ENCODE measurements around the gene HSD17B1.
"Not testable (repeated sequence)": the region's sequence is repeated elsewhere in the genome, so short reads cannot be mapped to it uniquely, and the experiment has no call there.

HSD17B1 gene

DNA sequence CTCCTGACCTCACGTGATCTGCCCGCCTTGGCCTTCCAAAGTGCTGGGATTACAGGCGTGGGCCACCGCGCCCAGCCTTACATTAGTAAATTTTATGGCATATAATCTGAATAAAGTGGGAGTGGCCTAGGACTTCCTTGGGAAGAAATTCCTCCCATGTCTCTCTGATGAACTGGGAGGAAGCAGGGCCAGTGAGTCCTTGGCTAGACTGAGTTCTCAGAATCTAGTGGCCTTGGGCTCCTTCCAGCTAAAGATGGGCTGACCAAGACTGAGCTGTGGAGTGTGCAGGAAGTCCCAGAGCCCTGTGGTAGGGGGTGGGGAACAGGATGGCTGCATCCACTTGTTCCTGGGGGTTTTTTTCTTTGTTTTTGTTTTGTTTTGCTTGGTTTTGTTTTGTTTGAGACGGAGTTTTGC lies 26.7 kb upstream of the HSD17B1 start:
- DNase-seq, result no peak

GRCh38 chr17:42527932-42528331 lies 24.8 kb upstream of the HSD17B1 start:
- peak; percentile 50 for DNase-seq

- no peak for DNase-seq
Observed at GRCh38 chr17:42529061-42529460, 23.7 kb upstream of the HSD17B1 start.

- DNase-seq, result no peak
Observed at GRCh38 chr17:42530952-42531454, 21.7 kb upstream of the HSD17B1 start.

DNA sequence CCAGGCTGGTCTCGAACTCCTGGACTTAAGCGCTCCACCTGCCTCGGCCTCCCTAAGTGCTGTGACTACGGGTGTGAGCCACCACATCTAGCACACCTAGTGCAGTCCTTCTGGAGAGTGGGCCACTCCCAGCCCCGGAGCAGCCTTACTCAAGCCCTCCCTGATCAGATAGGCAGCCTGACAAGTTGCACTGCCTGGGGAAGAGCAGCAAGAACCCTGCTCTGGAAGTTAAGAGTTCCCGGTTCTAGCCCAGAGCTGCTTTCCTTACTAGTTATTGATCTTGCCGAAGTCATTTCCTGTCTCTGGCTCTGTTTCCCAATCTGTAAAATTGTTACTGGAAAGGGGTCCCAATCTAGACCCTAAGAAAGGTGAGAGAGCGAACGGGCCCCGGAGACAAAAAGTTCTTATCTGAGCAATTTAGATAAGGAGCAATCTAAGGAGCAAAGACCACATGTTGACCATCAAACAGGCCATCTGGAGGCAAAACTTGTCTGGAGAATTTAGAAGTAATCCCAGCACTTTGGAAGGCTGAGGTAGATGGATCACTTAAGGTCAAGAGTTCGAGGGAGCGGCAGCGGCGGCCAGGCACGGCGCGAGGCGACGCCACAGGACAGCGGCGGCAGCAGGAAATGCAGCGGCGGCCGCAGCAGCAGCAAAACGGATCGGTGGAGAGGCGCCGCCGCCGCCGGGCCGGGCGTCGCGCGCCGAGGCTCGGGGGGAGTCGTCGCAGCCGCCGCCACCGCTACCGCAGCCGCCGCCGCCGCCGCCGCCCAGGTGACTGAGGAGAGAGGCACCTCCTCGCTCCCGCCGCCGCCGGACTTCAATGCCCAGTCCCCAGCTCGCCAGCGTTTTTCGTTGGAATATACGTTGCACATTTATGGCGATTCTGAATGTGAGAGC lies 21.0 kb upstream of the HSD17B1 start:
- DNase-seq, result peak; percentile 71

GRCh38 chr17:42535155-42536047 lies 17.3 kb upstream of the HSD17B1 start:
- DNase-seq, result no peak

GRCh38 chr17:42536048-42536371 lies 16.7 kb upstream of the HSD17B1 start, which contains the start of gene NAGLU:
NAGLU (plus strand) TSS chr17:42536241; CDS start chr17:42536273, 32 bp downstream.
- DNase-seq, result peak; percentile 93

DNA sequence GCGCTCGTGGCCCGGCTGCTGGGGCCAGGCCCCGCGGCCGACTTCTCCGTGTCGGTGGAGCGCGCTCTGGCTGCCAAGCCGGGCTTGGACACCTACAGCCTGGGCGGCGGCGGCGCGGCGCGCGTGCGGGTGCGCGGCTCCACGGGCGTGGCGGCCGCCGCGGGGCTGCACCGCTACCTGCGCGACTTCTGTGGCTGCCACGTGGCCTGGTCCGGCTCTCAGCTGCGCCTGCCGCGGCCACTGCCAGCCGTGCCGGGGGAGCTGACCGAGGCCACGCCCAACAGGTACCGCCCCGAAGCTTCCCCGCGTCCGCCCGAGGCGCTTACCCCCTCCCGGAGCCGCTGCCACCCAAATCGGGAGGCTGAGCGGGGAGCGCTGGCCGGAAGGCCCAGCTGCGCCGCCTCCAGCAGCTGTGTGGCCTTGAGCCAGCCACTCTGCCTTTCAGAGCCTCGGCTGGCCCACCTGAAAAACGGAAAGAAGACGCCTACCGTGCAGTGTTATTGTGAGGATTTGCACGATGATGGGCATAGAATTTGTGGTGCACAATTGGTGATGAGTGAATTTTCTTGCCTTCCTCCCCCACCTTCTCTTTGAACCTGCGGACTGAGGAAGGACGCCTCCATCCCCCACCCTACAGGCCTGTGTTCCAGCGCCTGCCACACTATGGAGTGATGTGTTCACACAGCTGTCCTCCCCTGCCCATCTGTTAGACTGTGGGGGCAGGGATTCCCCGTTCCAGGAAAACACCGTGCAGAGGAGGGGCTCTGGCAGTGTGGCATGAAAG lies 16.2 kb upstream of the HSD17B1 start:
- DNase-seq, result peak; percentile 84

- no peak for DNase-seq
Observed at GRCh38 chr17:42537156-42537805, 15.4 kb upstream of the HSD17B1 start.

GRCh38 chr17:42537826-42538451 lies 14.8 kb upstream of the HSD17B1 start:
- no peak for DNase-seq

DNA sequence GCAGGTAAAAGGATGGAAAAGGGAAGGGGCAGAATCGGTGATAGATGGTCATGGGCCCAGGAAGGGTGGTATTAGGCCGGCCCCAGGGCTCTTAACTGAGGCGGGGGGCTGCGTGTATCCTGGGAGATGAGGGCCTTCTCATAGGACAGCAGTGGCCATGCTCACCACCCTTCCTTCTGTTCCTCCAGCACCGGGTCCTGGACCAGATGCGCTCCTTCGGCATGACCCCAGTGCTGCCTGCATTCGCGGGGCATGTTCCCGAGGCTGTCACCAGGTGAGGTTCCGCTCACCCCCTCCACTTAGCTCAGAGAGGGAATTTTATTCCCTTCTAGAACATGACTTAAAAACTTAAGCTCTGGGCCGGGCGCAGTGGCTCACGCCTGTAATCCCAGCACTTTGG lies 14.2 kb upstream of the HSD17B1 start:
- no peak for DNase-seq

GRCh38 chr17:42540558-42540957 lies 12.2 kb upstream of the HSD17B1 start:
- not testable (repeated sequence) for DNase-seq

DNA sequence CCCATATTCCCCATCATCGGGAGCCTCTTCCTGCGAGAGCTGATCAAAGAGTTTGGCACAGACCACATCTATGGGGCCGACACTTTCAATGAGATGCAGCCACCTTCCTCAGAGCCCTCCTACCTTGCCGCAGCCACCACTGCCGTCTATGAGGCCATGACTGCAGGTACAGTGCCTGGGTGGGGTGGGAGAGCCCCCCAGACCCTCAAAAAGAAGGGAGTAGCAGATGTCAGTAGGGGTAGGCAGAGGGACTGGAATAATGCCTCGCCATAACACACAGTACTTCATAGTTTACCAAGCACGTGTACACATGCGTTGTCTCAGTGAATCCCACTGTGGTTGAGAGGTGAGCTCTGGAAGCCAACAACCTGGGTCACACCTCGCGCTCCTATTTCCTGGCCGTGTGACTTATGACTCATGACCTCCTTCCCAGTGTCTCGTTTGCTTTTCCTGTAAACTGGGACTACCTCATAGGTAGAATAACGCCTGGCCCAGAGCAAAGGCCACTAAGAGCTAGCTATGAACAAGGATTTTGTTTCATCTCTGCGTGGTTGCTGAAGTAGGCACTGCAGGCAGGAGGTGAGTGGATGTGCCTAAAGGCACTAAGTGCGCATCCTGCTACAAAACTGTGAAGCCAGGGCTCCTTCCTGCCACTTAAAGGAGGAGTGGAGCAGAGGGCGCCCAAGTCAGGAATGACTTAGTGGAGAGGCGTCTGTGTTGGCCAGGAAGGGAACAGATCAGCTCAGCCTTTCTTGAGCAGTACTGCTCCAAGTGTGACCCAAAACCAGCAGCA lies 11.5 kb upstream of the HSD17B1 start:
- DNase-seq, result no peak

DNA sequence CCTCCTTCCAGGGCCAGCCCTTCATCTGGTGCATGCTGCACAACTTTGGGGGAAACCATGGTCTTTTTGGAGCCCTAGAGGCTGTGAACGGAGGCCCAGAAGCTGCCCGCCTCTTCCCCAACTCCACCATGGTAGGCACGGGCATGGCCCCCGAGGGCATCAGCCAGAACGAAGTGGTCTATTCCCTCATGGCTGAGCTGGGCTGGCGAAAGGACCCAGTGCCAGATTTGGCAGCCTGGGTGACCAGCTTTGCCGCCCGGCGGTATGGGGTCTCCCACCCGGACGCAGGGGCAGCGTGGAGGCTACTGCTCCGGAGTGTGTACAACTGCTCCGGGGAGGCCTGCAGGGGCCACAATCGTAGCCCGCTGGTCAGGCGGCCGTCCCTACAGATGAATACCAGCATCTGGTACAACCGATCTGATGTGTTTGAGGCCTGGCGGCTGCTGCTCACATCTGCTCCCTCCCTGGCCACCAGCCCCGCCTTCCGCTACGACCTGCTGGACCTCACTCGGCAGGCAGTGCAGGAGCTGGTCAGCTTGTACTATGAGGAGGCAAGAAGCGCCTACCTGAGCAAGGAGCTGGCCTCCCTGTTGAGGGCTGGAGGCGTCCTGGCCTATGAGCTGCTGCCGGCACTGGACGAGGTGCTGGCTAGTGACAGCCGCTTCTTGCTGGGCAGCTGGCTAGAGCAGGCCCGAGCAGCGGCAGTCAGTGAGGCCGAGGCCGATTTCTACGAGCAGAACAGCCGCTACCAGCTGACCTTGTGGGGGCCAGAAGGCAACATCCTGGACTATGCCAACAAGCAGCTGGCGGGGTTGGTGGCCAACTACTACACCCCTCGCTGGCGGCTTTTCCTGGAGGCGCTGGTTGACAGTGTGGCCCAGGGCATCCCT lies 9.3 kb upstream of the HSD17B1 start:
- DNase-seq, result no peak

DNA sequence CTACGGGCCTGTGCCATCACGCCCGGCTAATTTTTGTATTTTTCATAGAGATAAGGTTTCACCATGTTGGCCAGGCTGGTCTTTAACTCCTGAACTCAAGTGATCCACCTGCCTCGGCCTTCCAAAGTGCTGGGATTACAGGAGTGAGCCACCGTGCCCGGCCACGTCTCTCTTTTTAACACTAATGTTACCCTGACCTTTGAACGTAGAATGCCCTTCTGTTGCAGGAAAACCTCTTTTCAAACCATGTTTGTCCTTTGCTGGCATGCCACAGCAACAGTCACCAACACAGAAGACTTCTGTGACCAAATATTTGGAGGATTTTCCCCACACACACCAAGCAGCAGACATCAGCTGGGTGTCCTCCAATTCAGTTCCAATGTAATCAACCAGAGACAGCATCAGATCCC lies 7.8 kb upstream of the HSD17B1 start:
- DNase-seq, result no peak

DNA sequence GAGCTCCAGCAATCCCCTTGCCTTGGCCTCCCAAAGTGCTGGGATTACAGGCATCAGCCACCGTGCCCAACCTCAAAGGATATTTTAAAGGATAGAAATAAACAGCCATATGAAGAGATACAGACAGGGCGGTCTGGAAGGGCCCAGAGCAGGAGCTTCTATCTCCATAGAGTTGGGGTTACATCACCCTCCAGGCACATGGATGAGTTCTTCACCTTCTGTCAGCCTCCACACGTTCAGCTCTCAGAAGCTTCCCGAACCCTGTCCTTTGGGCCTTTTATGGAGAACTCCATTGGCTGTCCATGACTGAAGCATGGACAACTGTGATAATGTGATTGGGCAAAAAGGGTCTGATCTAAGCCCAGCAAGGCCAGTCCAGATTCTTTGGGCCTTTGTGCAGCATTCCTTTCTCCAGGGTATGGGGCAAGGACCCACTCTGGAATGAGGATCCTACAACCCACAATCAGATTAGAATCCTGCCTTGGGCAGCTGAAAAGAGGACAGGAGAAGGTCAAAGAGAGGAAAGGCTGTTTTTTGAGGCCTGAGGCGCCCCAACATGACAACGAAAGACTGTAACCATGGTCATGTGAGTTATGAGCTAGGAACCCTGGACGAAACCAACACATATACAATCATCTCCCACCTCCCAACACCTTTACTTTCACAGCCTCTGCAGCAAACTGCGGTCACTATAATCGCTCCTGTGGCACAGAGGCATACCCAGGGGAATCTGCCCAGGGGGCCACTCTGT lies 6.8 kb upstream of the HSD17B1 start:
- not testable (repeated sequence) for DNase-seq

DNA sequence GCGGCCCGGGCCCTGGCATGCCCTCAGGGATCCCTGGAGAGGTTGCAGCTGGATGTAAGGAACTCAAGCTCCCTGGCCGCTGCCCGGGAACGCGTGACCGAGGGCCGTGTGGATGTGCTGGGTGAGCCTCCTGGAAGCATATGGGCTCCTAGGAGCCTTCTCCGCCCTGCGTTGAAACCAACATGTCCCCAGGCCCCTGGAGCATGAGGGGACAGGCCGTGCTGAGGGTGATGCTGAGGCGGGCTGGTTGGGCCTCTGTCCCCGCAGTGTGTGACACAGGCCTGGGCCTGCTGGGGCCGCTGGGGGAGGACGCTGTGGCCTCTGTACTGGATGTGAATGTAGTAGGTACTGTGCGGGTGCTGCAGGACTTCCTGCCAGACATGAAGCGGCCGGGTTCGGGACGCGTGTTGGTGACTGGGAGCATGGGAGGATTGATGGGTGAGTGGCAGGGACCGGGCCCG lies 5.7 kb upstream of the HSD17B1 start:
- DNase-seq, result no peak

- no peak for DNase-seq
Observed at GRCh38 chr17:42547698-42548069, 5.0 kb upstream of the HSD17B1 start.
